Right ventricle myocardium superior (tissue), 1 donor: ENCODE results near the gene F2RL3. TPM values are rescaled to one million over a fixed set of nuclear protein-coding genes. Genes with fewer than 3 reads are reported as not detected.

Source experiments
- ATAC-seq: fragments of 200-7000 bp; cut with Tn5 transposase; one replicate; pipeline ENCODE4 v1.9.1; 2020; ENCODE audit warnings: mild to moderate bottlenecking; ENCODE audit not compliant: poor library complexity
- DNase-seq: peaks from one replicate; pipeline ENCODE4 v3.0.0-alpha.2; 2020
- intact Hi-C: fragments of 100-400 bp; cut with DNase I; formaldehyde crosslinking; loops from one replicate; pipeline ENCODE4 v1.11.2; 2022
- total RNA-seq: library from RNA; stranded (reverse); fragmentation: NEBNext Ultra II Directional; extraction: Animal tissue kit (Norgen Biotek cat#: 25700); gene quantifications from one replicate; pipeline ENCODE4 v1.2.1, GENCODE V29; 2021
- donor health status: DM: no; HTN: yes; CAD: no; lungs with severe emphysema.

The F2RL3 gene
- total RNA-seq, 1 donor from 2014 or later: 0.16 TPM

DNA sequence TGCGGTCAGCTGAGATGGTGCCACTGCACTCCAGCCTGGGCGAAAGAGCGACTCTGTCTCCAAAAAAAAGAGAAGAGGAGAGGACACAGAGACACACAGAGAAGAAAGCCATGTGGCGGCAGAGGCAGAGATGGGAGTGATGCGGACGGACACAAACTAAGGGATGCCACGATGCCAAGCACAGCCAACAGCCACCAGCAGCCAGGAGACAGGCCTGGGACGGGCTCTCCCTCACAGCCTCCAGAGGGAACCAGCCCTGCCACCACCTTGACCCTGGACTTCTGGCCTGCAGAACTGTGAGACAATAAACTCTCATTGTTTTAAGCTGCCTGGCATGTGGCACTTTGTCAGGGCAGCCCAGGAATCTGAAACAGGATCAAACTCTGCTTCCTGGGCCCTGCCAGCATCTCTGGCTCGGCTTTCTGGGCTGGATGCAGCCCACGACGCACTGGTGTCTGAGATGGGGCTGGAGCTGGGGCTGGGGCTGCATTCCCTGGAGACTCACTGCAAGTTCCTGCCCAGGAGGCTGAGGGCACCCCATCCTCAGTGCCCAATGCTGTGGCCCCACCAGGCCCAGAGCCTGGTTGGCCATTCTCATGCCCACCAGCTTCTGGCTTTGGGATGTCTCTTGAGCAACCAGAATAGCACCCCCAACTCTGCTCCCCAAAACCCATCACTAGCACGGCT lies 3.0 kb downstream of the F2RL3 start:
- intact Hi-C loops: no loop called here
- no peak for ATAC-seq
- DNase-seq: no peak

DNA sequence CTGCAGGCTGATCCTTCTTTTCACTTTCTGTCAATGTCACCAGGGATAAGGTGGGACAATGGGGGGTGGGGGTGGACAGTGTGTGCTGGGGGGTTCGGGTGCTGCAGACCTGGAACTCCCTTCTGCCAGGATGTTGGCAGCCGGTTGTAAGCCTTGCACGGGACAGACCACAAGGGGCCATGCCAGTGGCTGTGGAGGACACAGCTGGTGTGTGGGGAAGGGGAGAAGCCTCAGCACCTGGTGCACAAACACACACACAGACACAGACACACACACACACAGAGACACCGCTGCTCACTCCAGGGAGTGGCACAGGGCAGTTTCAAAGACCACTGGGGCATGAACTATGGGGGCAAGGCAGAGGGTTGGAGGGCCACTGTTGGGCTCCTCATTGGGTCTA lies 3.6 kb downstream of the F2RL3 start:
- DNase-seq: no peak
- no peak for ATAC-seq
- intact Hi-C loops: no loop called here

DNA sequence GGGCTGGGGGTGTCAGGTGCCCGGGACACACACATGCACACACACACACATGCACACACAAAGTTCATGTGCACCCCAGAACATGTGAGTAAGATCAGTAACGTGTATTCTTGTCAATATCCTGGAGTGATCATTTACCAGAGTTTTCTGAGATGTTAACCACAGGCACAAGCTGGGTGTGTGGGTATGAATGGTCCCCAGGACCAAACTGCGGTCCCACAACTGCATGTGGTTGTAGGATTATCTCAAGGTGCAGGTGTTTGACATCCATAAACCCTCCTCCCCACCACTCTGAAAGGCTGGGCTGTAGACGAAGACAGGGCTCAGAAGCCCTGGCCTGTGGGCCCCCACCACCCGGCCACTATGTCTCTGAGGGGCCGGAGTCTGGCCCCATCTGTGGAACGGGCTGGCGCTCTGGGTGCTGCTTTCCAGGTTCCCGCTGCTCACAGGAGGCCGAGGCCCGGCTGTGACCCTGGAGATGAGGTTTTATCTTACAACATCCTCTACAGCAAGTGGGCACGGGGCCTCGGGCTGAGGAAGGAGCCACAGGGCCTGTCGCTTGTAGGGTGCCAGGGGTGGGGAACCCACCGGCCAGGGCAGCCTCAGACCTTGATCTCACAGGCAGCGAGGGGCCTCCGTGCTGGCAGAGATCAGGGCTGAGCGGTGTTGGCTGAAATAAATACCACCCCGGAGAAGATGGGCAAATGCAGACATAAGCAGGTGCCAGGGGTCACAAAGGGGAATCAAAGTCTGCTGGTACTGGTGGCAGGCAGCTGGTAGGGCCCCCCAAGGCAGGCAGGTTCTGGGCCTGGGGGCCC lies 4.3 kb downstream of the F2RL3 start:
- no peak for ATAC-seq
- DNase-seq: no peak
- intact Hi-C loops: no loop called here

DNA sequence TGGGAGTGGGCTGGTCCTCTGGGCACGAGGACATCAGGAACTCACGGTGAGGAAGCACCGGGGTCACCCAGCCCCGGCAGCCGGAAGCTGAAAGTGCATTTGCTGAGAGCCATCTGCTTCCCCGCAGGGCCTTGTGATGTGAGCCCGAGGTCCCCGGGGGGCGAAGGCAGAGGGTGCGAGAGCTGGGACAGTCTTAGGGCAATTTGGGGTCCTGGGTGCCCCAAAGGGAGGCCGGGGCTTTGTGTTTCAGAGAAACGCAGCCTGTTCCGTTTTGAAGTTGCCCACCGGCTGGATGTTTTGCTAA lies 4.8 kb downstream of the F2RL3 start:
- ATAC-seq (no peak), DNase-seq (no peak)
- intact Hi-C loops: no loop called here

DNA sequence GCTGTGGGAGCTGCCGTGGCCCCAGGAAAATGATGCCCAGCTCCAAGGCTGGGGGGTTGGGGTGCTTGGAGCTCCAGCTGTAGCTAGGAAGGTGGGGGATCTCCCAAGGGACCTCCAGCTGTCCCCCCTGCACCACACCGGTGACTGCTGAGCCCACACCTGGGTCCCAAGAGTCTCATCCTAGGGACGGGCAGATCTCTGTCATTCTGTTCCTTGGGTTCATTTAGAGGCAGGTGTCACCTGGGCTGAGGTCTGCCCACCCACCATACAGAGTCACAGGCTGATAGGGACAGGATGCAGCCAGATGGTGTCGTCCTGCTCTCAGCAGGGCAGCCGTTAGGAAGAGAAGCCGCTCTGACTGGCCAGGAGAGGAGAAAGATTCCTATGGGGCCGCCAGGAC lies 5.3 kb downstream of the F2RL3 start:
- intact Hi-C loops: no loop called here
- no peak for DNase-seq
- no peak for ATAC-seq

DNA sequence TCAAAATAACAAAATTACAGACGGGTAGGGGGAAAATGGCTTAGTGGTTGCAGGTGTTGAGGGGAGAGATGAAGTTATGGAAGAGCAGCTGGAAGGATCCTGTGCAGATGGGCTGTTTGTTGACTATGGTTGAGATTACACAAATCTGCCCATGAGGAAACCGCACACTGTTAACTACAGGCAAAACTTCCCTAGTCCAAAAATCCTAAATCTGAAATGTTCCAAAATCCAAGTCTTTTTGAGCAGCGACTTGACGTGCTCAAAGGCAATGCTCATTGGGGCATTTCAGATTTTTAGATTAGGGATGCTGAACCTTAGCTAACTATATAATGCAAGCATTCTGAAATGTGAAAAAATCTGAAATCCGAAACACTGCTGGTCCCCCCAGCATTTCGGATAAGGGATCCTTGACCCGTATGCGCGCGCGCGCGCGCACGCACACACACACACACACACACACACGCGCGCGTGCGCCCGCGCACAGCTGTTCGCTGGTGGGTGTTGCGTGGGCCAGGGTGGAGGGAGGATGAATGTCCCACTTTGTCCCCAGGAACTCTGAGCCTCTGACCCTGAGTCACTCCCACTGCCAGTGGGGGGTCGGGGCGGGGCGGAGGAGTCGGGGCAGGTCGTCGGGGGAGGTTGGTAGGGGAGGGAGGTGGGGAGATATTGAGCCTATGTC lies 6.8 kb downstream of the F2RL3 start:
- intact Hi-C loops: no loop called here
- ATAC-seq (no peak), DNase-seq (peak; percentile 53)

DNA sequence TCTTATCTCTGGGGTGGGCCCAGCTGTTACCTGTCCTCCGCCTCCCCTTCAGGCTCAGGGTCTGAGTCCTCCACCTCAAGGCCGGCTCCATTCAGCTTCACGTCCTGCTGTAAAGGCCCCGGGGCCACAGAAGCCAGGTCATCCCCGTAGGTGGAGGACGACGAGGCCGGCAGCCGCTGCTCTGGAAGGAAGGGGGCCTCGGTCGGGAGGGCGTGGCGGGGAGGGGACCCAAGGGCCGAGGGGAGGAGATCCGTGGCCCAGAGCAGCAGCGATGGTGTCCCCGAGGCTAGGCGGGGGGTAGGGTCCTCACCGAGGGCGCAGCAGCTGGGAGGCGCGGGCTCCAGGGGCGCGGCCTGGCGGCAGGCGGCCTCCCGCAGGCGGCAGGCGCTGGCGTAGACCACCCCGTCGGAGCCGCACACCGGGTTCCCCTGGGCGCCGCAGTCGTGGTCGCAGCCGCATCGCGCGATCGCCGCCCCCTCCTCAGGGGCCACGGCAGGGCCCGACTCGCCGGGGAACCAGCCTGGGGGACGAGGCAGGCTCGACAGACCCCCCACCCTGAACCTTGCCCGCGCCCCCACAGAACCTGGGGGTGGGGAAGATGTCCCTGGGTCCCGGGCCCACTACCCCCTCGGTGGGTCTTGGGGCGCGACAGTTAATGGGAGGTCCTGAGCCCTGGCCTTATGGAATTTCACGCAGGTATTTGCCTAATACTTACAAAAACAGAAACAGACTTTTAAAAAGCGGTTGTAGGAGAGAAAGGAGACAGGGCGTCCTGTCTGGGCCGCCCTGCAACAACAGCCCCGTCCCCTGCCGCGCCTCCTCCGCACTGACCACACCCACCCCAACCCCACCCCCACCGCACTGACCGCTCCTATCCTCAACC lies 7.6 kb downstream of the F2RL3 start:
- DNase-seq (no peak), ATAC-seq (no peak)
- intact Hi-C loops: no loop called here

DNA sequence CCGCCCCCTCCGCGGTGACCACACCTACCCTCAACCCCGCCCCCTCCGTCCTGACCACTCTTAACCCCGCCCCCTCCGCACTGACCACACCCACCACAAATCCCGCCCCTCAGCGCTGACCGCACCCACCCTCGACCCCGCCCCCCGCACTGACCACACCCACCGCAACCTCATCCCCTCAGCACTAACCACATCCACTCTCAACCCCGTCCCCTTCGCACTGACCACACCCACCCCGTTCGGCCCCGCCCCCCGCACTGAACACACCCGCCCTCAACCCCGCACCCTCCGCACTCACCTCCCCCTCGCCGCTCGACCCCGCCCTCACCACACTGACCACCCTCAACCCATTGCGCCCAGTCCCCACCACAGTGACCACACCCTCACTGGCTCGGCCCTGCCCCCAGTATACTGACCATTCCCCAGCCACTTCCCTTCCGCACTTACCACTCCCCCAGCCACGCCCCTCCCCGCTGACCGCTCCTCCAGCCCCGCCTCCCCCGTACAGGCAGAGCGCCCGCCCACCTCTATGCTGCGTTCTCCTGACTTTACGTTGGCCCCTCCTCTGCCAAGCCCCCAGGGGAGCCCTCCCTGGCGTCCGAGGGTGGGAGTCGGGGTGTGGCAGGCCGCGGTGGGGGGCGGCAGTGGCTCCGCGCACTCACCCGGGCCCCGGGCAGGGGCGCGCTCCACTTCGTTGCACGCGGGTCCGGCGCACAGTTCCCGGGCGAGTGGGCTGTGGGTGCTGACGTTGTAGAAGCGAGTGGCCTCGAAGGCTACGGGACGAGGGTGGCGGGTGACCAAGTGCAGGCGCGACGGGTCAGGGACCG lies 8.4 kb downstream of the F2RL3 start:
- intact Hi-C loops: no loop called here
- DNase-seq (peak; percentile 96), ATAC-seq (peak; percentile 93)

DNA sequence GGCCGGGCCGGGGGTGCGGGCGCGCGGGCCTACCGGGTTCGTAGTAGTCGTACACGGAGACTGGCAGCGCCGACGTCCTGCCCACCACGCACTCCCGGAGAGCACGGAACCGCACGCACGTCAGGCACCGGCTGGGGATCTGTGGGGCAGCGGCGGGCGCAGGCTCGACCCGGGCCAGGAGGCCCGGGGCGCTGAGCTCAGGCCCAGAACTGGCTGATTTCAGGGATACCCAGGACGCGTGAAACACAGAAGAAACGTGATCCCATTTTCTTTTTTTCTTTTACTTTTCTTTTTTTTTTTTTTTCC lies 9.0 kb downstream of the F2RL3 start:
- intact Hi-C loops: no loop called here
- ATAC-seq (no peak), DNase-seq (no peak)

DNA sequence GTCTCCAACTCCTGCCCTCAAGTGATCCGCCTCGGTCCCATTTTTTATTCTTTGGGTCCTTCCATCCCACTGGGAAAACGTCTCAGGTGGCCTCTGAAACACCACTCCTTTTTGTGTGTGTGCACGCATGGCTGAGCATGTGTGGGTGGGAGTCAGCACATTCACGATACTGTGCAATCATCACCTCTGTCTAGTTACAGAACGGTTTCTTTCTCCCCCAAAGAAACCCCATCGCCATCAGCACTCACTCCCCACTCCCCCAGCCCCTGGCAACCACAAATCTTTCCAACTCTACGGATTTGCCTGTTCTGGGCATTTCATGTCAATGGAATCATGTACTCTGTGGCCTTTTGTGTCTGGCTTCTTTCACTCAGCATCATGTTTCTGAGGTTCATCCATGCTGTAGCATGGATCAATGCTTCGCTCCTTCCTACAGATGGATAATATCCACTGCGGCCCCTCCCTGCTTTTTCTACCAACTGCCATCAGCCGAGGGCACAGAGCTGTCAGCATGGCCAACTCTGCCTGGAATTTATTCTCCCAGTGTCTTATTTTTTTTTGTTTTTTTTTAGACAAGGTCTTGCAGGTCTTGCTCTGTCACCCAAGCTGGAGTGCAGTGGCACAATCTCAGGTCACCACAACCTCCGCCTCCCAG lies 9.7 kb downstream of the F2RL3 start:
- intact Hi-C loops: no loop called here
- ATAC-seq (no peak), DNase-seq (no peak)

DNA sequence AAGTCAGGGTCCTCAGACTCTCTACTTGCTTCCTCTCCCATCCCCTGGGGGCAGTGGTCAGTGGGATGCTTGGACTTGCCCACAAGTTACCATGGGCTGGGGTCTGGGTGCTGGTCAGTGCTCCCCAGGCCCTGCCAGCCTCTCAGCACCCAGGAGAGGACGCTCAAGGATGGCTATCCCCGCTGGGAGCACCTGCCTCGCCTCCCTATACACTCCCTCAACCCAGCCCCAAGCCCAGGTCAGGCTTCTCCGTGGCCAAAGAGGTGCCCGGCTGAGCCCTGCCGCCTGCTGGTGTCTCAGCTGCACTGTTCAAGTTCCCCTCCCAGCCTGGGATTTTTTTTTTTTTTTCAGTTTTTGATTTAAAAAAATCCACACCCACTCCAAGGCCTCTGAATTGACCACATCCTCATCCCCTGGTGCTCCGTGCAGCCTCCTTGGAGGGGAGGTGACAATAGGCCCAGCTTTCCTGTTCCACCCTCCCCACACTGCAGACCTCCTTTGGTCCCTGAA lies 10.8 kb downstream of the F2RL3 start:
- ATAC-seq (no peak), DNase-seq (peak; percentile 71)
- intact Hi-C loops: loop anchor here (10.0 kb wide), 1 partner anchor 125 kb away; no protein-coding TSS in a partner anchor

DNA sequence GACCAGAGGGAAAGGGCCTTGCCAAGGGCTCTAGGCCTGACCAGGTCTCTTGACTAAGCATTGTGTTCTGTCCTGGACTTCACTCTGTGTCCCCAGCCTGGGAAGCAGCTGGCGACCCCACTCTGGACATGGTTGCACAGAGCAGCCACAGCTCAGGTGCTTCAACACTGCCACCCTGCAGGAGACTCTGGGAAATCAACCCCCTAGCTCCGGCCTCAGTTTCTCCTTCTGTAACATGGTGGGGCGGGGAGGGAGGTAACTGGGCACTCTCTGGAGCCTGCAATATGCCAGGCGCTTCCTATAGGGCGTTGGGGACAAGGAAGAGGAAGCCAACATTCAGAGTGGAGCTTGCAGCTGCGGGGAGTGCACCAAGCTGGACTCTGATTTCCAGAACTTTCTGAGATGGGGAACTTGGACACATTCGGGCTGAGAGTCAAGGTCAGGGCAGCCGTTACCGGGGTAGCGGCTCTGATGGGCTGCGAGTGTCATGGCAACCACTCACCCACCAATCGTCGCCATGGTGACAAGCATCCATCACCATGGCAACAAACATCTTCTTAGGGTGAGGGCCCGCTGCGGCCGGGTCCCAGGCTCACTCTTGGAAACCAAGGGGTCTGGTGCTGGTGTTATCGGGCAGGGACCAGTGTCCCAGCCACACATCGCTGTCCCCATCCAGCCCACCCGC lies 12.8 kb downstream of the F2RL3 start:
- intact Hi-C loops: loop anchor here (10.0 kb wide), 1 partner anchor 127 kb away; no protein-coding TSS in a partner anchor
- ATAC-seq (no peak), DNase-seq (no peak)

DNA sequence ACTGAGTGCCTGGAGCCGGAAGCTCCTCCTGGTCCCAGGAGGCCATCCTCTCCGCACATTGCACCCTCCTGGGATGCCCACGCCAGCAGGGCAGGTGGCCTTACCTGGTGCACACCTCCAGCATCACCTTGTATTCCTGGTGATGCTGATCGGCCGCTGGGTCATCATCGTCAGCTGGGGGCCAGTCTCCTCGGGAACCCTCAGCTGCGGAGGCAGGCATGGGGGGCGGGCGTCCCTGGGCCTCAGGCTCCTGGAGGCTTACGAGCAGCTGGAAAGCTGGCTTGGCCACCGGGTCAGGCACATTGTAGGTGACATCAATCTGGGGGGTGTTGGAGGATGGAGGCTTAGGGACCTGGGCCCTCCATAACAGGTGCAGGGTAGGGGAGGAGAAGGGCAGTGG lies 13.7 kb downstream of the F2RL3 start:
- DNase-seq (no peak), ATAC-seq (no peak)
- intact Hi-C loops: loop anchor here (10.0 kb wide), 1 partner anchor 128 kb away; no protein-coding TSS in a partner anchor

DNA sequence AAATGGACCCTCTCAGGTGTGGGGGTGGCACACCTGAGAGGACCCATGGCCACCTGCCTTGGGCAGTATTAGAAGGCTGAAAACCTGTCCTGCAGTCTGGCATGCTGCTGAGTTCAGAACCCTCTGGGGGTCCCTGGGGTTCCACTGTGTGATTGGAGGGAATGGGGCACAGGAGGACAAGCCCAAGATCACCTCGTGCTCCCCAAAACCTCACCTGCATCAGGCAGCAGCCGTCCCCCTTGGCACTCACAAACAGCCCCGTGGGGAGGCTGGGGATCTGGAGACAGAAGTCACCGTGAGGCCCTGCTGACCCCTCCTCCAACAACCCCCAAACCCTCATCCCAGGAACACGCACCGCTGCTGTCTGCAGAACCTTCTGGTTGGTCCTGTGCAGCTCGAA lies 14.5 kb downstream of the F2RL3 start:
- intact Hi-C loops: loop anchor here (10.0 kb wide), 1 partner anchor 129 kb away; no protein-coding TSS in a partner anchor
- ATAC-seq (no peak), DNase-seq (no peak)

DNA sequence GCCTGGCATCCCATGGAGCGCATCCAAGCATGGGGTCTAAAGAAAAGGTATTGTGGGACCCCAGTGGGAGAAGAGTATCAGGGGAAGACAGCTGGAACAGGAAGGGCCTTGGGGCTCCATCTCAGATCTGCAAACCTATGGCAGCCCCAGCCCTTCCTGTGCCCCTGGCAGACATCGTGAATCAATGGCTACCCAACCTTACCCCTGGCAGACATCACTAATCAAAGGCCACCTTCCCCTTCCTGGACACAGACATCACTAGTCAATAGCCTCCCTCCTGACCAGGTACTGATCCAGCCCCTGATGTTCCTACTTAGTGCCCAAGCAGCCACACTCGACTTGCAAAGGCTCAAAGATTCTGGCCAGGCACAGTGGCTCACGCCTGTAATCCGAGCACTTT lies 15.8 kb downstream of the F2RL3 start:
- no peak for DNase-seq
- ATAC-seq: no peak
- intact Hi-C loops: loop anchor here (10.0 kb wide), 1 partner anchor 130 kb away; no protein-coding TSS in a partner anchor

DNA sequence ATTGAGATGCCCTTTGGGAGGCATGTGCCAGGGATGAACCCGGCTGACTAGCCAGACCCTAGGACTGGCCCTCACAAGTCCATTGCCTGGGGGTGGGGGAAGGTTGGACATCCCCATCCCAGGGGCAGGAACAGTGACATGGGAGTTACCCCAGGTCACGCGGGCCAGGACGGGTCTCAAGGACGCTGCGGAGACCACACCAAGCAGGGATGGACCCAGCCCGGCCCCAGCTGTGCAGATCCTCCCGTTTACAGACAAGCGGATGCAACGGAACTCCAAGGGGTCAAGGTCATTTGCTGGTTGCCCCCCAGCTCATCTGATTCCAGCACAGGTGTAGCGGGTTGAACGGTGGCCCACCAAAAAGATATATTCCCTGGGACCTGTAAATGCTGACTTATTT lies 20.0 kb downstream of the F2RL3 start:
- no peak for ATAC-seq
- intact Hi-C loops: loop anchor here (10.0 kb wide), 1 partner anchor 134 kb away; no protein-coding TSS in a partner anchor
- no peak for DNase-seq

DNA sequence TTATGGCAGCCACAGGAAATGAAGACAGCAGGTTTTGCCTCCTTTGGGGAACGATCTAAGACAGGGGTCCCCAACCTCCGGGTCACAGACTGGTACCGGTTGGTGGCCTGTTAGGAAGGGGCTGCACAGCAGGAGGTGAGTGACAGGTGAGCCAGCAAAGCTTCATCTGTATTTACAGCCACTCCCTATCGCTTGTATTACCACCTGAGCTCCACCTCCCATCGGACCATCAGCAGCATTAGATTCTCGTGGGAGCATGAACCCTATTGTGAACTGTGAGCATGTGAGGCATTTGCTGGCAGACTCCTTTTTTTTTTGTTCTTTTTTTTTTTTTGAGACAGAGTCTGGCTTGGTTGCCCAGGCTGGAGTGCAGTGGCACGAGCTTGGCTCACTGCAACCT lies 22.2 kb downstream of the F2RL3 start:
- no peak for ATAC-seq
- no peak for DNase-seq
- intact Hi-C loops: no loop called here
